Tibial artery (tissue), 4 donors: ENCODE data around the gene PLD6.
A peak's percentile ranks its signal among the peaks of the same experiment; 100 is the strongest.

Experiments
- DNase-seq, 2 donors: peaks; one replicate each; pipeline ENCODE4 v3.0.0-alpha.2; 2019
- H3K27ac ChIP-seq, 2 donors: fragments of 200-600 bp; sonication (generic) in 1 of 2; 1 replicate in 1 of 2; 2 replicates in 1 of 2; pipeline ENCODE4 v1.5.1; 2018 to 2019; ENCODE audit warnings: mild to moderate bottlenecking in 1 of 2
- H3K27me3 ChIP-seq, 2 donors: fragments of 200-600 bp; sonication (generic) in 1 of 2; one replicate each; pipeline versions ENCODE4 v1.5.1 to v1.6.0; 2016 to 2019
- H3K36me3 ChIP-seq, 3 donors: fragments of 200-600 bp; sonication (generic) in 2 of 3; one replicate each; pipeline ENCODE4 v1.5.1; 2016 to 2019; ENCODE audit warnings: mild to moderate bottlenecking in 2 of 3
- H3K4me1 ChIP-seq, 4 donors: fragments of 200-600 bp; sonication (generic) in 2 of 4; 1 replicate in 3 of 4; 2 replicates in 1 of 4; pipeline ENCODE4 v1.5.1; 2016 to 2019
- H3K4me3 ChIP-seq, 2 donors: fragments of 200-600 bp; sonication (generic) in 1 of 2; 1 replicate in 1 of 2; 2 replicates in 1 of 2; pipeline ENCODE4 v1.5.1; 2018 to 2019; ENCODE audit warnings: mild to moderate bottlenecking in 2 of 2
- H3K9me3 ChIP-seq, 3 donors: fragments of 200-600 bp; sonication (generic) in 1 of 3; one replicate each; pipeline ENCODE4 v1.5.1; 2016 to 2019
- intact Hi-C: fragments of 100-400 bp; cut with DNase I; formaldehyde crosslinking; loops from one replicate; pipeline ENCODE4 v1.15.0; 2023; ENCODE audit warnings: low total_unique reads
- TF ChIP-seq, protein P1 (sequence below), 2 experiments: fragments of 200-600 bp in 1 of 2; fragments of 450-650 bp in 1 of 2; IDR thresholded peaks; one replicate each; pipeline ENCODE4 v1.5.1; 2017 to 2019; ENCODE audit warnings: antibody characterized with exemption in 2 of 2, mild to moderate bottlenecking in 1 of 2, moderate library complexity in 1 of 2

Gene PLD6

DNA sequence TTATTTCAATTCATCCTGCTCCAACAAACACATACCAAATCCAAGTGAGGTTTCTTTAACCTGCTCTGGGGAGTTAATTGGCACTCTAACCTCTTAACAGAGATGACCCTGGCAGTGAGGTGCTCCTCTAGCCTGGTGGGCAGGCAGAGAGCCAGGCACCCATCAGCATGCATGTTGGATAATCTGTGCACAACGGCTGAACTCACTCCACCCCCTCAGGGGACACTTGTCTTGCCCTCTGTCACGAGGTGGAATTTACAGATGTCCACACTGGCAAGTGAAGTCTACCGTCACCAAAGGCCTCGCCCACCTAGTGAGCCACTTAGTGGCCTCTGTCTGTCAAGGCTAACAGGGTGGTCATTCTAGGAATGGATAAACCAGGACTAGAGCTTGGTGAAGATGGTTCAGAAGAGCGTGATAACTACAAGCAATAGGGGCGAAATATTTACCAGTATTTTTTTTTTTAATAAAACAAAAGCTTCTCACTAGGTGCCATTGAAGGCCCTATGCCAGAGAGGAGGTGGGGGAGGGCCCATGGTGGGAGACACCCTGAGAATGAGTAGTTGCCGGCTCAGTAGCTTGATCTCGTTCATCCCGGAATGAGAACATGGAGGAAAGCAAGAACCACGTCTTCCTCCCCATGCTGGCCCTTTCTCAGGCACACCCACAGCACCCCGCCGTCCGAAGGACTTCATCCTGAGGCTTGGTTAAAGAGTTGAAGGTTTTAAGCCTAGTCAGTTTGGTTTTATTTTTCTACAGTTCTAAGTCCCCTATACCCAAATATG lies 25.2 kb downstream of the PLD6 start:
- H3K36me3 ChIP-seq: peaks cover 81 to 99% (median 84%) of the 10 kb centered on the region in 3 donors
- peaks cover 0 to 20% (median 12%) of the 10 kb centered on the region in 4 donors for H3K4me1 ChIP-seq
- H3K4me3 ChIP-seq: no peak overlapping the region
- TF ChIP-seq, protein P1, sequence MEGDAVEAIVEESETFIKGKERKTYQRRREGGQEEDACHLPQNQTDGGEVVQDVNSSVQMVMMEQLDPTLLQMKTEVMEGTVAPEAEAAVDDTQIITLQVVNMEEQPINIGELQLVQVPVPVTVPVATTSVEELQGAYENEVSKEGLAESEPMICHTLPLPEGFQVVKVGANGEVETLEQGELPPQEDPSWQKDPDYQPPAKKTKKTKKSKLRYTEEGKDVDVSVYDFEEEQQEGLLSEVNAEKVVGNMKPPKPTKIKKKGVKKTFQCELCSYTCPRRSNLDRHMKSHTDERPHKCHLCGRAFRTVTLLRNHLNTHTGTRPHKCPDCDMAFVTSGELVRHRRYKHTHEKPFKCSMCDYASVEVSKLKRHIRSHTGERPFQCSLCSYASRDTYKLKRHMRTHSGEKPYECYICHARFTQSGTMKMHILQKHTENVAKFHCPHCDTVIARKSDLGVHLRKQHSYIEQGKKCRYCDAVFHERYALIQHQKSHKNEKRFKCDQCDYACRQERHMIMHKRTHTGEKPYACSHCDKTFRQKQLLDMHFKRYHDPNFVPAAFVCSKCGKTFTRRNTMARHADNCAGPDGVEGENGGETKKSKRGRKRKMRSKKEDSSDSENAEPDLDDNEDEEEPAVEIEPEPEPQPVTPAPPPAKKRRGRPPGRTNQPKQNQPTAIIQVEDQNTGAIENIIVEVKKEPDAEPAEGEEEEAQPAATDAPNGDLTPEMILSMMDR (IDR thresholded peaks at IDR 0.05): no peak
- peak overlapping the region; percentile 49 to 61 for H3K27ac ChIP-seq
- no peaks in the 10 kb centered on the region for H3K9me3 ChIP-seq
- H3K27me3 ChIP-seq: no peaks in the 10 kb centered on the region
- intact Hi-C loops: no loop called here
- no peak for DNase-seq

DNA sequence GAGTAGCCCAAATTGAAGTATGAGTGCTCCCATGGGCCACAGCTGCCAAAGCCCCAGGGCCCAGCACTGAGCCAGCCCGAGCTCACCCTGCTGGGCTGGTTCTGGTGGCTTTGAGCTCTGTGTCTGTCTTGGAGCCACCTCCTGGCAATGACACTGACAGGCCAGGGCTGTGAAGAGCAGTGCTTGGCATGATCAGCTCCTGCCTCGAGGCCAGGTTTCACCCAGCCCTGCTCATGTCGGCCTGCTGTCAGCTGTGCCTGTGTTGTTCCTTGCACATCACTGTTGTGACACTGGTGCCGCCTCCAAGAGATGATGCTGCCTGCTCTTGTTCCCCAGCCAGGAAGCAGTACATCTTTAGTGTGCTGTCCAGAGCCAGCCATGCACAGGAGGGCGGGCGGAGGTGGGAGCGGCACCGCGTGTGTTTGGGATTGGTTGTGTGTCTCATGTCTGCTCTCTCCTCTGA lies 26.0 kb downstream of the PLD6 start:
- Histone ChIP-seq H3K27me3 (no peaks in the 10 kb centered on the region), H3K4me3 (no peak overlapping the region), H3K36me3 (peaks cover 86 to 100% (median 89%) of the 10 kb centered on the region in 3 donors), H3K27ac (peak overlapping the region in 1 of 2 donors; percentile 61), H3K4me1 (peaks cover 0 to 20% (median 12%) of the 10 kb centered on the region in 4 donors), H3K9me3 (no peaks in the 10 kb centered on the region)
- intact Hi-C loops: no loop called here
- DNase-seq: no peak
- TF ChIP-seq, protein P1 (IDR thresholded peaks at IDR 0.05): no peak

DNA sequence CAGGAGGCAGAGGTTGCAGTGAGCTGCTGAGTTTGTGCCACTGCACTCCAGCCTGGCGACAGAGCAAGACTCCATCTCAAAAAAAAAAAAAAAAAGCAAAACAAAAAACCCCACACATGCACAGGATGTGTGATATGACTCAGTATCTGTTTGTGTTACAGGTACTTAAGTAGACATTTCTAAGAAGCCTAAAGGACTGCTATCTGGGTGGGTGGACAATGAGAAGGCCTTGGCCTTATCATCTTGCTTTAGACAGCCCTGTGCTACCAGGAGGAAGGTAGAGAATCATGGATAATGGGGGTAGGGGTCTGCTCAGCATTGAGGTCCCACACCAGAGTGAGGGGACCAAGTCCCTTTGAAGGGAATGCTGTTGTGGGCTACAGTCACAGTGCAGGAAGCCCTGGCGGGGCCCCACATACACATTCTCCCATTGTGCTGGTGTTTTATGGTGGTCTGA lies 26.7 kb downstream of the PLD6 start:
- no peak overlapping the region for H3K4me3 ChIP-seq
- H3K4me1 ChIP-seq: peaks cover 0 to 20% (median 12%) of the 10 kb centered on the region in 4 donors
- peaks cover 86 to 100% (median 92%) of the 10 kb centered on the region in 3 donors for H3K36me3 ChIP-seq
- no peaks in the 10 kb centered on the region for H3K27me3 ChIP-seq
- intact Hi-C loops: no loop called here
- TF ChIP-seq, protein P1 (IDR thresholded peaks at IDR 0.05): no peak
- H3K9me3 ChIP-seq: no peaks in the 10 kb centered on the region
- peak overlapping the region in 1 of 2 donors; percentile 61 for H3K27ac ChIP-seq
- DNase-seq: no peak

DNA sequence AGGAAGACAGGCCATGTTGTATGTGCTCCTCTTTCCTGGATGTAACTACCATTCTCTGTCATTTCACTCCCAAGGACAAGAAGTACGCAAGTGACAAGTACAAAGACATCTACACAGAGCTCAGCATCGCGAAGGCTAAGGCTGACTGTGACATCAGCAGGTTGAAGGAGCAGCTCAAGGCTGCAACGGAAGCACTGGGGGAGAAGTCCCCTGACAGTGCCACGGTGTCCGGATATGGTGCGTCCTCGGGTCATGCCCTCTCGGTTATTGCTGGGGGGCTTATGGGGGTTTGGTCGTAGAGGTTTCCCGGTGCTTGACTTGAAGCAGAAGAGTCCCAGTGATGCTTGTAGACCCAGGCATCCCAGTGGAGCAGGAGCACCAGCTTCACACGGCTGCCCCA lies 29.0 kb downstream of the PLD6 start:
- Histone ChIP-seq H3K4me3 (no peak overlapping the region), H3K27me3 (no peaks in the 10 kb centered on the region), H3K4me1 (peaks cover 0 to 19% (median 12%) of the 10 kb centered on the region in 4 donors), H3K36me3 (peaks cover 87 to 100% (median 92%) of the 10 kb centered on the region in 3 donors), H3K27ac (no peak overlapping the region), H3K9me3 (no peaks in the 10 kb centered on the region)
- no peak for DNase-seq
- TF ChIP-seq, protein P1 (IDR thresholded peaks at IDR 0.05): no peak
- intact Hi-C loops: no loop called here

DNA sequence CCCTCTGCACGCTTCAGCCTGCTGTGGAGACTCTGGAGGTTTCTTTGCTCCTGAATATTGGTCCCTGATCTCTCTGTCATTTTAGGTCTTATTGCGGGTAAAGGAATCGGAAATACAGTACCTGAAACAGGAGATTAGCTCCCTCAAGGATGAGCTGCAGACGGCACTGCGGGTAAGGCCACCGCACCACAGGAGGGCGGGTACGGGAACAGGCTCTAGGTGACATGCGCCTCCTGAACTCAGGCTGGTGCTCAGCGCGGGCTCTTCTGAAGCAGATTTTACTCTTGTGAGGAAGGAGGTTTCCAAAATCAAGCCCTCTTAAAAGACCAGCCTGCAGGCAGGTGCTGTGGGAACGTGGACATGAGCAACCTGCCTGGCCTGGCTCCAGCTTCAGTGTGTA lies 29.8 kb downstream of the PLD6 start:
- TF ChIP-seq, protein P1 (IDR thresholded peaks at IDR 0.05): no peak
- Histone ChIP-seq H3K4me3 (no peak overlapping the region), H3K36me3 (peaks cover 95 to 100% (median 98%) of the 10 kb centered on the region in 3 donors), H3K9me3 (no peaks in the 10 kb centered on the region), H3K27me3 (no peaks in the 10 kb centered on the region), H3K27ac (no peak overlapping the region), H3K4me1 (peaks cover 0 to 15% (median 5%) of the 10 kb centered on the region in 4 donors)
- DNase-seq: no peak
- intact Hi-C loops: no loop called here
